ENCODE results near the gene UBE4B.

DNA sequence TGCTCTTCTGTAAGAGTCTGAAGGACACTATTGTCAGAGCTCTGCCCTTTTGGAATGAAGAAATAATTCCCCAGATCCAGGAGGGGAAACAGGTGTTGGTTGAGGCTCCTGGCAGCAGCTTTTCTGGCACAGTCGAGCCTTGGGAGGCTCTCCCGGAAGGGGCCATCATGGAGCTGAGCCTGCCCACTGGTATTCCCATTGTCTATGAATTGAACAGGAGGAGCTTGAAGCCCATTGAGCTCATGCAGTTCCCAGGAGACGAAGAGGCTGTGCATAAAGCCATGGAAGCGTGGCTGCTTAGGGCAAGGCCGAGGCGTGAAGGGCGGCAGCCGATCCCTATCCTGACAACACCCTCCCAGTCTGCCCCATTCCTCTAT, 26.6 kb downstream of the UBE4B start:
- TF ChIP-seq, protein P1, sequence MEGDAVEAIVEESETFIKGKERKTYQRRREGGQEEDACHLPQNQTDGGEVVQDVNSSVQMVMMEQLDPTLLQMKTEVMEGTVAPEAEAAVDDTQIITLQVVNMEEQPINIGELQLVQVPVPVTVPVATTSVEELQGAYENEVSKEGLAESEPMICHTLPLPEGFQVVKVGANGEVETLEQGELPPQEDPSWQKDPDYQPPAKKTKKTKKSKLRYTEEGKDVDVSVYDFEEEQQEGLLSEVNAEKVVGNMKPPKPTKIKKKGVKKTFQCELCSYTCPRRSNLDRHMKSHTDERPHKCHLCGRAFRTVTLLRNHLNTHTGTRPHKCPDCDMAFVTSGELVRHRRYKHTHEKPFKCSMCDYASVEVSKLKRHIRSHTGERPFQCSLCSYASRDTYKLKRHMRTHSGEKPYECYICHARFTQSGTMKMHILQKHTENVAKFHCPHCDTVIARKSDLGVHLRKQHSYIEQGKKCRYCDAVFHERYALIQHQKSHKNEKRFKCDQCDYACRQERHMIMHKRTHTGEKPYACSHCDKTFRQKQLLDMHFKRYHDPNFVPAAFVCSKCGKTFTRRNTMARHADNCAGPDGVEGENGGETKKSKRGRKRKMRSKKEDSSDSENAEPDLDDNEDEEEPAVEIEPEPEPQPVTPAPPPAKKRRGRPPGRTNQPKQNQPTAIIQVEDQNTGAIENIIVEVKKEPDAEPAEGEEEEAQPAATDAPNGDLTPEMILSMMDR (IDR thresholded peaks at IDR 0.05; ENCODE audit: low read depth, low read length), result no peak
- no peak for TF ChIP-seq EZH2phosphoT487 (IDR thresholded peaks at IDR 0.05; ENCODE audit: low read depth)

Measured in OCI-LY3 (cell line).